K562 (cell line): ENCODE data around the gene CCSAP. TPM values are rescaled to one million over a fixed set of nuclear protein-coding genes. Genes with fewer than 3 reads are reported as not detected.

ENCODE experiments used
- ATAC-seq: fragments of 200-7000 bp; cut with Tn5 transposase; 3 replicates; pipeline ENCODE4 v1.9.1; 2020; ENCODE audit warnings: moderate library complexity
- BruUV-seq: library from RNA; stranded (reverse); fragments of 400-500 nt; replicated peaks from 2 replicates; lab custom pipeline; 2021; lab: Mats Ljungman, UMichigan
- CTCF ChIA-PET: fragments of 300-600 bp; formaldehyde crosslinking; extraction: SDS; loops from one replicate; lab custom pipeline; 2021; ENCODE audit warnings: low intra/inter-chr PET ratio; lab: Yijun Ruan, JAX
- POLR2A ChIA-PET: fragments of 300-600, 350-650 bp; sonication (Branson Sonifier 250); formaldehyde crosslinking; extraction: SDS; loops from one replicate; lab custom pipeline; 2021; ENCODE audit warnings: antibody characterized with exemption, inconsistent platforms; lab: Yijun Ruan, JAX
- DNase-seq, 4 experiments: peaks; one replicate each; pipeline versions ENCODE4 v3.0.0 to v3.0.0-alpha.2; 2011 to 2018; ENCODE audit warnings: low spot score in 3 of 4, mixed read lengths in 3 of 4; ENCODE audit errors: extremely low read depth in 1 of 4
- FAIRE-seq: peaks from 2 replicates; lab custom pipeline; 2011; peaks lifted over from hg19 to GRCh38; lab: Jason Lieb, UNC
- H2AFZ ChIP-seq: 2 replicates; pipeline ENCODE4 v1.6.0; 2011; ENCODE audit warnings: low read depth, low read length, control low read depth, inconsistent platforms
- H3K27ac ChIP-seq: fragments of 200-600 bp; 3 replicates; pipeline ENCODE4 v1.8.0; 2011; ENCODE audit warnings: low read depth, mild to moderate bottlenecking, control low read depth, inconsistent platforms, low read length, moderate library complexity, mixed read lengths; ENCODE audit errors: extremely low read depth
- H3K27me3 ChIP-seq, 2 experiments: fragments of 300-600 bp in 1 of 2; 2 replicates in 1 of 2; 3 replicates in 1 of 2; pipeline versions ENCODE4 v1.6.0 to v1.8.0; 2011; ENCODE audit warnings: inconsistent platforms in 2 of 2, low read length in 2 of 2, mild to moderate bottlenecking in 1 of 2, mixed read lengths in 1 of 2, moderate library complexity in 1 of 2; ENCODE audit not compliant: control insufficient read depth in 2 of 2, insufficient read depth in 2 of 2
- H3K36me3 ChIP-seq: fragments of 300-600 bp; 3 replicates; pipeline ENCODE4 v1.8.0; 2011; ENCODE audit warnings: mild to moderate bottlenecking, low read length, inconsistent platforms; ENCODE audit not compliant: control insufficient read depth, insufficient read depth
- H3K4me1 ChIP-seq, 2 experiments: fragments of 200-600 bp in 1 of 2; replicated peaks in 1 of 2; 2 replicates in 1 of 2; 3 replicates in 1 of 2; pipeline versions ENCODE4 v1.5.1 to v1.8.0; 2011; ENCODE audit warnings: inconsistent platforms in 2 of 2, low read length in 2 of 2, mild to moderate bottlenecking in 1 of 2, mixed read lengths in 1 of 2, moderate library complexity in 1 of 2; ENCODE audit not compliant: control insufficient read depth in 2 of 2, insufficient read depth in 2 of 2
- H3K4me2 ChIP-seq: 2 replicates; pipeline ENCODE4 v1.6.1; 2011; ENCODE audit warnings: low read length, control low read depth, inconsistent platforms, mixed read lengths; ENCODE audit not compliant: insufficient read depth
- H3K4me3 ChIP-seq: fragments of 200-600 bp; sonication (generic), shearing (Covaris generic); 2 replicates; pipeline ENCODE4 v1.5.1; 2016; ENCODE audit warnings: control low read depth, inconsistent platforms
- H3K79me2 ChIP-seq: fragments of 200-600 bp; 3 replicates; pipeline ENCODE4 v1.8.0; 2011; ENCODE audit warnings: low read length, inconsistent platforms; ENCODE audit not compliant: control insufficient read depth, insufficient read depth
- H3K9ac ChIP-seq, 2 experiments: 2 replicates each; pipeline versions ENCODE4 v1.6.0 to v1.6.1; 2011; ENCODE audit warnings: low read depth in 2 of 2, low read length in 2 of 2, control low read depth in 1 of 2, inconsistent platforms in 1 of 2, mild to moderate bottlenecking in 1 of 2, mixed read lengths in 1 of 2; ENCODE audit not compliant: insufficient read depth in 1 of 2
- H3K9me1 ChIP-seq: one replicate; pipeline ENCODE4 v1.6.0; 2011; ENCODE audit warnings: inconsistent platforms, mild to moderate bottlenecking, low read length, moderate library complexity; ENCODE audit not compliant: control insufficient read depth, insufficient read depth
- H3K9me3 ChIP-seq: replicated peaks from 2 replicates; pipeline ENCODE4 v1.5.1; 2011; ENCODE audit warnings: low read depth, low read length, inconsistent platforms; ENCODE audit not compliant: control insufficient read depth, insufficient read depth
- H4K20me1 ChIP-seq: replicated peaks from 2 replicates; pipeline ENCODE4 v1.6.1; 2011; ENCODE audit warnings: low read length, inconsistent platforms, mixed read lengths; ENCODE audit not compliant: control insufficient read depth, insufficient read depth
- BACH1 ChIP-seq: fragments of 200-800 bp; sonication (Bioruptor generic); IDR thresholded peaks from 2 replicates; pipeline ENCODE4 v1.6.1; 2016; ENCODE audit warnings: missing genetic modification characterization, missing compliant biosample characterization
- EGR1 ChIP-seq: fragments of 450-650 bp; conservative IDR thresholded peaks from 2 replicates; pipeline ENCODE4 v1.6.1; 2017; ENCODE audit warnings: mild to moderate bottlenecking
- EP300 ChIP-seq: IDR thresholded peaks from 2 replicates; pipeline ENCODE4 v1.6.1; 2012; ENCODE audit warnings: low read length, improper control_type of control experiment
- FOXM1 ChIP-seq, 2 experiments: fragments of 450-650 bp in 1 of 2; sonication (generic) in 1 of 2; formaldehyde crosslinking in 1 of 2; IDR thresholded peaks; 2 replicates each; pipeline versions ENCODE4 v1.6.1 to v1.9.0; 2017 to 2022; ENCODE audit warnings: low read depth in 2 of 2, mild to moderate bottlenecking in 2 of 2, missing genetic modification reagents in 1 of 2, moderate library complexity in 1 of 2
- RBBP5 ChIP-seq: fragments of 200-600 bp; sonication (generic); IDR thresholded peaks from 2 replicates; pipeline ENCODE4 v1.6.1; 2012; ENCODE audit warnings: borderline replicate concordance, mild to moderate bottlenecking, low read length, control low read depth, inconsistent platforms; ENCODE audit not compliant: insufficient read depth, poor library complexity, severe bottlenecking
- TCF3 ChIP-seq: sonication (generic); formaldehyde crosslinking; IDR thresholded peaks from 2 replicates; pipeline ENCODE4 v1.4.0; 2020; ENCODE audit warnings: mild to moderate bottlenecking, missing genetic modification reagents
- WGBS: fragments of 100-300 bp; shearing (Covaris generic); methylation state at CpG from one replicate; pipeline ENCODE4 v1.1.6; 2016; ENCODE audit warnings: low coverage, mixed read lengths; ENCODE audit not compliant: insufficient coverage; ENCODE audit errors: missing lambda C conversion rate; 5-methylcytosine and 5-hydroxymethylcytosine counted together
- in situ Hi-C: fragments of 300-500 bp; cut with MboI; formaldehyde crosslinking; loops from 4 replicates; pipeline ENCODE4 v1.15.0; 2018; ENCODE audit warnings: inconsistent platforms, mixed read lengths
- intact Hi-C: fragments of 100-400 bp; cut with micrococcal nuclease; formaldehyde crosslinking; loops from 2 replicates; pipeline ENCODE4 v1.14.2; 2022
- polyA plus RNA-seq, 8 experiments: library from polyadenylated mRNA; depleted of rRNA in 4 of 8; stranded (reverse) in 5 of 8; unstranded in 3 of 8; fragments of >200 nt; fragmentation: Nextera tagmentation in 2 of 8; fragmentation: Illumina TruSeq in 1 of 8; extraction: Ambion mirVana in 2 of 8; extraction: Trizol in 1 of 8; gene quantifications; 2 replicates each; pipeline versions ENCODE4 v1.2.1 to v1.2.3, GENCODE V29; 2011 to 2014; ENCODE audit warnings: inconsistent platforms in 1 of 8, missing spikeins in 1 of 8
- total RNA-seq, 7 experiments: library from RNA; depleted of rRNA in 6 of 7; stranded (reverse); fragments of >200 nt in 6 of 7; fragmentation: Illumina TruSeq in 2 of 7; extraction: Trizol in 2 of 7; gene quantifications; 2 replicates each; pipeline versions ENCODE4 v1.2.1 to v1.2.3, GENCODE V29; 2011 to 2021; ENCODE audit warnings: low replicate concordance in 1 of 7
- TF ChIP-seq, protein P1 (sequence below): sonication (generic); formaldehyde crosslinking; IDR thresholded peaks from 2 replicates; pipeline ENCODE4 v1.8.0; 2022; ENCODE audit warnings: mild to moderate bottlenecking, low read depth, missing genetic modification reagents
- TF ChIP-seq, protein P2 (sequence below): fragments of 250-450 bp; sonication (Bioruptor Pico); IDR thresholded peaks from 2 replicates; pipeline ENCODE4 v1.5.0; 2021; ENCODE audit warnings: mild to moderate bottlenecking, borderline replicate concordance
- TF ChIP-seq, protein P3 (sequence below): sonication (generic); formaldehyde crosslinking; IDR thresholded peaks from 2 replicates; pipeline ENCODE4 v1.9.0; 2022; ENCODE audit warnings: mild to moderate bottlenecking, missing genetic modification reagents
- TF ChIP-seq, protein P4 (sequence below): sonication (generic); formaldehyde crosslinking; IDR thresholded peaks from 2 replicates; pipeline ENCODE4 v1.8.0; 2022; ENCODE audit warnings: mild to moderate bottlenecking, missing genetic modification reagents, borderline replicate concordance
- TF ChIP-seq, protein P5 (sequence below): sonication (generic); formaldehyde crosslinking; IDR thresholded peaks from 2 replicates; pipeline ENCODE4 v1.8.1; 2023; ENCODE audit warnings: mild to moderate bottlenecking, missing genetic modification reagents

CCSAP gene
- total and polyA plus RNA-seq, 9 of the 15 experiments (the other 6 are each of a cell fraction or from before 2014, with no cell fraction given) = 3.6 to 15.9 (median 9.5) TPM

DNA sequence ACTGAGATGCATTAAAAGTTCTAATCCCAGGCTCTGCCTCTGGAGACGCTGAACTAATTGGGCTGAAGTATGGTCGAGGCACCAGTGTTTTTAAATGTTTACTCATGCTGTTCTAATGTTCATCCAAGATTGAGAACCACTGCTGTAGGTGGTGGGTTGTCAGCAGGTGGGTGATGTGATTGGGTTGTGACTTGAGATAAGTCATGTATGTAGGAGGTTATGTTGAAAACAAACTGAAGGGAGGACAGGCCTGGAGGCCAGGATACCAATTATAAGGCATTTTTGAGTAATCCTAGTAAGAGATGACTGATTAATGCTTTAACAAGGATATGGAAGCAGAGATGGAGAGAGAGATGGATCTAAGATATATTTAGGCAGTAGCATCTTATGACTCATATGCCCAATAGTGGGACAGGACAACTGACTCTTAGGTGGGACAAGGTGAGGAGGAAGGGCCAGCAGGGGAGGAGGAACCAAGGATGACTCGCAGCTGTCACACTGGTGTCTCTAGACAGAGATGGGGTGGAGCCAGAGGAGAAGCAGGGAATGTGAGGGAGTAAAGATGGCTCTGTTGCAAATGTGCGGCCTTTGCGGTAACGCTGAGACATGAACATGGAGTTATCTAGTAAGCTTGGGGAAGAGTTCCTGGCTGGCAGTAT is 42.6 kb downstream of the CCSAP start:
- intact Hi-C loops (no loop called here), in situ Hi-C loops (no loop called here)
- Histone ChIP-seq H3K36me3 (peaks cover 67% of the 10 kb centered on the region), H3K27me3 (no peaks in the 10 kb centered on the region), H3K4me2 (no peak overlapping the region), H3K79me2 (no peaks in the 10 kb centered on the region), H4K20me1 (no peaks in the 10 kb centered on the region), H3K9ac (no peak overlapping the region), H3K9me3 (no peaks in the 10 kb centered on the region), H3K9me1 (no peaks in the 10 kb centered on the region), H2AFZ (no peak overlapping the region), H3K27ac (no peak overlapping the region), H3K4me1 (no peaks in the 10 kb centered on the region), H3K4me3 (no peak overlapping the region)
- WGBS = 69% methylated on average over 6 of the region's 6 CpGs
- FAIRE-seq = no peak
- DNase-seq = peak in 1 of 4 experiments; percentile 30
- peak; percentile 50; the same call in 1 of the 3 replicates for ATAC-seq
- ChIA-PET CTCF (no interaction called here), POLR2A (interaction anchor here (1.1 kb wide), 1 partner anchor 8 kb away, joined by 3 read pairs; no protein-coding TSS in a partner anchor)
- no TSS peak for BruUV-seq
- TF ChIP-seq BACH1 (tag) = no peak
- TF ChIP-seq, protein P1, sequence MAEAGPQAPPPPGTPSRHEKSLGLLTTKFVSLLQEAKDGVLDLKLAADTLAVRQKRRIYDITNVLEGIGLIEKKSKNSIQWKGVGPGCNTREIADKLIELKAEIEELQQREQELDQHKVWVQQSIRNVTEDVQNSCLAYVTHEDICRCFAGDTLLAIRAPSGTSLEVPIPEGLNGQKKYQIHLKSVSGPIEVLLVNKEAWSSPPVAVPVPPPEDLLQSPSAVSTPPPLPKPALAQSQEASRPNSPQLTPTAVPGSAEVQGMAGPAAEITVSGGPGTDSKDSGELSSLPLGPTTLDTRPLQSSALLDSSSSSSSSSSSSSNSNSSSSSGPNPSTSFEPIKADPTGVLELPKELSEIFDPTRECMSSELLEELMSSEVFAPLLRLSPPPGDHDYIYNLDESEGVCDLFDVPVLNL (CRISPR knock-in tag) = no peak
- TF ChIP-seq EP300 = no peak
- TF ChIP-seq RBBP5 = no peak
- TF ChIP-seq, protein P2, sequence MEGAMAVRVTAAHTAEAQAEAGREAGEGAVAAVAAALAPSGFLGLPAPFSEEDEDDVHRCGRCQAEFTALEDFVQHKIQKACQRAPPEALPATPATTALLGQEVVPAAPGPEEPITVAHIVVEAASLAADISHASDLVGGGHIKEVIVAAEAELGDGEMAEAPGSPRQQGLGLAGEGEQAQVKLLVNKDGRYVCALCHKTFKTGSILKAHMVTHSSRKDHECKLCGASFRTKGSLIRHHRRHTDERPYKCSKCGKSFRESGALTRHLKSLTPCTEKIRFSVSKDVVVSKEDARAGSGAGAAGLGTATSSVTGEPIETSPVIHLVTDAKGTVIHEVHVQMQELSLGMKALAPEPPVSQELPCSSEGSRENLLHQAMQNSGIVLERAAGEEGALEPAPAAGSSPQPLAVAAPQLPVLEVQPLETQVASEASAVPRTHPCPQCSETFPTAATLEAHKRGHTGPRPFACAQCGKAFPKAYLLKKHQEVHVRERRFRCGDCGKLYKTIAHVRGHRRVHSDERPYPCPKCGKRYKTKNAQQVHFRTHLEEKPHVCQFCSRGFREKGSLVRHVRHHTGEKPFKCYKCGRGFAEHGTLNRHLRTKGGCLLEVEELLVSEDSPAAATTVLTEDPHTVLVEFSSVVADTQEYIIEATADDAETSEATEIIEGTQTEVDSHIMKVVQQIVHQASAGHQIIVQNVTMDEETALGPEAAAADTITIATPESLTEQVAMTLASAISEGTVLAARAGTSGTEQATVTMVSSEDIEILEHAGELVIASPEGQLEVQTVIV = no peak
- TF ChIP-seq, protein P3, sequence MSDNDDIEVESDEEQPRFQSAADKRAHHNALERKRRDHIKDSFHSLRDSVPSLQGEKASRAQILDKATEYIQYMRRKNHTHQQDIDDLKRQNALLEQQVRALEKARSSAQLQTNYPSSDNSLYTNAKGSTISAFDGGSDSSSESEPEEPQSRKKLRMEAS (CRISPR knock-in tag) = no peak
- 0 out of 2 replicates have a peak, but pooled peaks have one; percentile 12 for TF ChIP-seq EGR1
- TF ChIP-seq, protein P4, sequence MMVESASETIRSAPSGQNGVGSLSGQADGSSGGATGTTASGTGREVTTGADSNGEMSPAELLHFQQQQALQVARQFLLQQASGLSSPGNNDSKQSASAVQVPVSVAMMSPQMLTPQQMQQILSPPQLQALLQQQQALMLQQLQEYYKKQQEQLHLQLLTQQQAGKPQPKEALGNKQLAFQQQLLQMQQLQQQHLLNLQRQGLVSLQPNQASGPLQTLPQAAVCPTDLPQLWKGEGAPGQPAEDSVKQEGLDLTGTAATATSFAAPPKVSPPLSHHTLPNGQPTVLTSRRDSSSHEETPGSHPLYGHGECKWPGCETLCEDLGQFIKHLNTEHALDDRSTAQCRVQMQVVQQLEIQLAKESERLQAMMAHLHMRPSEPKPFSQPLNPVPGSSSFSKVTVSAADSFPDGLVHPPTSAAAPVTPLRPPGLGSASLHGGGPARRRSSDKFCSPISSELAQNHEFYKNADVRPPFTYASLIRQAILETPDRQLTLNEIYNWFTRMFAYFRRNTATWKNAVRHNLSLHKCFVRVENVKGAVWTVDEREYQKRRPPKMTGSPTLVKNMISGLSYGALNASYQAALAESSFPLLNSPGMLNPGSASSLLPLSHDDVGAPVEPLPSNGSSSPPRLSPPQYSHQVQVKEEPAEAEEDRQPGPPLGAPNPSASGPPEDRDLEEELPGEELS (CRISPR knock-in tag) = no peak
- TF ChIP-seq FOXM1 (IDR thresholded peaks at IDR 0.05; ENCODE audit: low read depth) = no peak
- TF ChIP-seq FOXM1 (CRISPR knock-in tag; IDR thresholded peaks at IDR 0.05; ENCODE audit: low read depth) = no peak
- TF ChIP-seq TCF3 = peak; percentile 42; the same call in 1 of the 2 replicates
- TF ChIP-seq, protein P5, sequence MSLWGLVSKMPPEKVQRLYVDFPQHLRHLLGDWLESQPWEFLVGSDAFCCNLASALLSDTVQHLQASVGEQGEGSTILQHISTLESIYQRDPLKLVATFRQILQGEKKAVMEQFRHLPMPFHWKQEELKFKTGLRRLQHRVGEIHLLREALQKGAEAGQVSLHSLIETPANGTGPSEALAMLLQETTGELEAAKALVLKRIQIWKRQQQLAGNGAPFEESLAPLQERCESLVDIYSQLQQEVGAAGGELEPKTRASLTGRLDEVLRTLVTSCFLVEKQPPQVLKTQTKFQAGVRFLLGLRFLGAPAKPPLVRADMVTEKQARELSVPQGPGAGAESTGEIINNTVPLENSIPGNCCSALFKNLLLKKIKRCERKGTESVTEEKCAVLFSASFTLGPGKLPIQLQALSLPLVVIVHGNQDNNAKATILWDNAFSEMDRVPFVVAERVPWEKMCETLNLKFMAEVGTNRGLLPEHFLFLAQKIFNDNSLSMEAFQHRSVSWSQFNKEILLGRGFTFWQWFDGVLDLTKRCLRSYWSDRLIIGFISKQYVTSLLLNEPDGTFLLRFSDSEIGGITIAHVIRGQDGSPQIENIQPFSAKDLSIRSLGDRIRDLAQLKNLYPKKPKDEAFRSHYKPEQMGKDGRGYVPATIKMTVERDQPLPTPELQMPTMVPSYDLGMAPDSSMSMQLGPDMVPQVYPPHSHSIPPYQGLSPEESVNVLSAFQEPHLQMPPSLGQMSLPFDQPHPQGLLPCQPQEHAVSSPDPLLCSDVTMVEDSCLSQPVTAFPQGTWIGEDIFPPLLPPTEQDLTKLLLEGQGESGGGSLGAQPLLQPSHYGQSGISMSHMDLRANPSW (CRISPR knock-in tag) = no peak
